Activated CD8-positive, alpha-beta memory T cell treated with anti-CD3 and anti-CD28 coated beads, Interleukin-2, amount 50 U/mL, for 48 hours (primary cell): ENCODE measurements around the gene PPM1N.

ENCODE experiments used
- DNase-seq: peaks from one replicate; pipeline ENCODE4 v3.0.0-alpha.2; 2020

Gene PPM1N

DNA sequence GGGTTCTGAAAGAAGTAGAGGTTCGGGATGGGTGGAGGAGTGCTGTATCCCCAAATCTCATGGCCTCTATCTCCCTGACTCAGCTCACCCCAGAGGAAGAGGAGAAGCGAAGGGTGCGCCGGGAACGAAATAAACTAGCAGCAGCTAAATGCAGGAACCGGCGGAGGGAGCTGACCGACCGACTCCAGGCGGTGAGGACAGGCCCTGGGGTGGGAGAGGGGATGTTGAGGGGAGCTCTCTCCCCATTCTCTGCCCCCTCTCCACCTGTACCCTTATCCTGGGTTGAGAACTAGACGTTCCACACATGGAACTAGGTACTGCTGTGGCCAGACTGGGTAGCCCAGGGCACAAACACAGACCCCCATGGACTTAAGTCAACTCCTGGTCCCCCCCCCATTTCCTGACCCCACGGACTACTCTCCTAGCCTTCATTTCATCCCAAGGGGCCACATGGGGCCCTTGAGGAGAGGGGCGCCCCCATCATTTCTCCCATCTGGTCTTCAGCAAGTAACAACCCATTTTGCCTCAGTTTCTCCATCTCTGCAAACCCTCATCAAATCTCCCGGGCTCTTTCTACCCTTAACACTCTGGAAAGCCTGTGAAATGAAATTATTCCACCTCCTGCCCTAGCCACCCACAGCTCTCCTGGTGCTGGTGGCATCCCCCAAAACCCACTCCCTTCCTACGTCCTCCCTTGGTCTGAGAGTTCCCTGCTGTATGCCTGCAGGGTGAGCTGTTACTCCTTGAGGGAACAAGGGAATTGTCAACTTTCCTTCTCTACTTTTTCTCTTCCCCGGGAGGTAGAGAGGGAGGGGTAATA is 26.9 kb upstream of the PPM1N start:
- no peak for DNase-seq

DNA sequence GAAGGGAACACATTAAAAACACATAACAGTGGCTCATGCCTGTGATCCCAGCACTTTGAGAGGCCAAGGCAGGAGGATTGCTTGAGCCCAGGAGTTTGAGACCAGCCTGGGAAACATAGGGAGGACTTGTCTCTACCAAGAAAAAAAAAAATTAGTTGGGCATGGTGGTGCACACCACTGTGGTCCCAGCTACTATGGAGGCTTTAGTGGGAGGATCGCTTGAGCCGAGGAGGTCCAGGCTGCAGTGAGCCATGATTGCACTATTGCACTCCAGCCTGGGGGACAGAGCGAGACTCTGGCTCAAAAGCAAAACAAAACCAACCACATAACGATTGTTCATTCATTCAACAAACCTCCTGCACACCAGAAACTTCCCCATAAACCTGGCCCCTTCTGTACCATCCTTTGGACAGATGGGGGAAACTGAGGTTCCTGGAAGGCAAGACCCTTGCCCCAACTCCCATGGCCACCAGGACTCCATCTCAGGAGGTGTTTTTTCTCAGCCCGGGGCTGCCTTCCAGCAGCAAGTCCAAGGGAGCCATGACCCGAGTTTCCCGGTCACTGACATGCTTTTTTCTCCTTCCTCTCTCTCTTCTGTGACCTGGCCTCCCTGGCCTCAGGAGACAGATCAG is 26.2 kb upstream of the PPM1N start:
- no peak for DNase-seq

DNA sequence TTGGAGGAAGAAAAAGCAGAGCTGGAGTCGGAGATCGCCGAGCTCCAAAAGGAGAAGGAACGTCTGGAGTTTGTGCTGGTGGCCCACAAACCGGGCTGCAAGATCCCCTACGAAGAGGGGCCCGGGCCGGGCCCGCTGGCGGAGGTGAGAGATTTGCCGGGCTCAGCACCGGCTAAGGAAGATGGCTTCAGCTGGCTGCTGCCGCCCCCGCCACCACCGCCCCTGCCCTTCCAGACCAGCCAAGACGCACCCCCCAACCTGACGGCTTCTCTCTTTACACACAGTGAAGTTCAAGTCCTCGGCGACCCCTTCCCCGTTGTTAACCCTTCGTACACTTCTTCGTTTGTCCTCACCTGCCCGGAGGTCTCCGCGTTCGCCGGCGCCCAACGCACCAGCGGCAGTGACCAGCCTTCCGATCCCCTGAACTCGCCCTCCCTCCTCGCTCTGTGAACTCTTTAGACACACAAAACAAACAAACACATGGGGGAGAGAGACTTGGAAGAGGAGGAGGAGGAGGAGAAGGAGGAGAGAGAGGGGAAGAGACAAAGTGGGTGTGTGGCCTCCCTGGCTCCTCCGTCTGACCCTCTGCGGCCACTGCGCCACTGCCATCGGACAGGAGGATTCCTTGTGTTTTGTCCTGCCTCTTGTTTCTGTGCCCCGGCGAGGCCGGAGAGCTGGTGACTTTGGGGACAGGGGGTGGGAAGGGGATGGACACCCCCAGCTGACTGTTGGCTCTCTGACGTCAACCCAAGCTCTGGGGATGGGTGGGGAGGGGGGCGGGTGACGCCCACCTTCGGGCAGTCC is 25.5 kb upstream of the PPM1N start:
- DNase-seq, result no peak

DNA sequence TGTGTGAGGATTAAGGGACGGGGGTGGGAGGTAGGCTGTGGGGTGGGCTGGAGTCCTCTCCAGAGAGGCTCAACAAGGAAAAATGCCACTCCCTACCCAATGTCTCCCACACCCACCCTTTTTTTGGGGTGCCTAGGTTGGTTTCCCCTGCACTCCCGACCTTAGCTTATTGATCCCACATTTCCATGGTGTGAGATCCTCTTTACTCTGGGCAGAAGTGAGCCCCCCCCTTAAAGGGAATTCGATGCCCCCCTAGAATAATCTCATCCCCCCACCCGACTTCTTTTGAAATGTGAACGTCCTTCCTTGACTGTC is 24.9 kb upstream of the PPM1N start:
- no peak for DNase-seq

DNA sequence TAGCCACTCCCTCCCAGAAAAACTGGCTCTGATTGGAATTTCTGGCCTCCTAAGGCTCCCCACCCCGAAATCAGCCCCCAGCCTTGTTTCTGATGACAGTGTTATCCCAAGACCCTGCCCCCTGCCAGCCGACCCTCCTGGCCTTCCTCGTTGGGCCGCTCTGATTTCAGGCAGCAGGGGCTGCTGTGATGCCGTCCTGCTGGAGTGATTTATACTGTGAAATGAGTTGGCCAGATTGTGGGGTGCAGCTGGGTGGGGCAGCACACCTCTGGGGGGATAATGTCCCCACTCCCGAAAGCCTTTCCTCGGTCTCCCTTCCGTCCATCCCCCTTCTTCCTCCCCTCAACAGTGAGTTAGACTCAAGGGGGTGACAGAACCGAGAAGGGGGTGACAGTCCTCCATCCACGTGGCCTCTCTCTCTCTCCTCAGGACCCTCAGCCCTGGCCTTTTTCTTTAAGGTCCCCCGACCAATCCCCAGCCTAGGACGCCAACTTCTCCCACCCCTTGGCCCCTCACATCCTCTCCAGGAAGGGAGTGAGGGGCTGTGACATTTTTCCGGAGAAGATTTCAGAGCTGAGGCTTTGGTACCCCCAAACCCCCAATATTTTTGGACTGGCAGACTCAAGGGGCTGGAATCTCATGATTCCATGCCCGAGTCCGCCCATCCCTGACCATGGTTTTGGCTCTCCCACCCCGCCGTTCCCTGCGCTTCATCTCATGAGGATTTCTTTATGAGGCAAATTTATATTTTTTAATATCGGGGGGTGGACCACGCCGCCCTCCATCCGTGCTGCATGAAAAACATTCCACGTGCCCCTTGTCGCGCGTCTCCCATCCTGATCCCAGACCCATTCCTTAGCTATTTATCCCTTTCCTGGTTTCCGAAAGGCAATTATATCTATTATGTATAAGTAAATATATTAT is 24.3 kb upstream of the PPM1N start:
- DNase-seq, result no peak

DNA sequence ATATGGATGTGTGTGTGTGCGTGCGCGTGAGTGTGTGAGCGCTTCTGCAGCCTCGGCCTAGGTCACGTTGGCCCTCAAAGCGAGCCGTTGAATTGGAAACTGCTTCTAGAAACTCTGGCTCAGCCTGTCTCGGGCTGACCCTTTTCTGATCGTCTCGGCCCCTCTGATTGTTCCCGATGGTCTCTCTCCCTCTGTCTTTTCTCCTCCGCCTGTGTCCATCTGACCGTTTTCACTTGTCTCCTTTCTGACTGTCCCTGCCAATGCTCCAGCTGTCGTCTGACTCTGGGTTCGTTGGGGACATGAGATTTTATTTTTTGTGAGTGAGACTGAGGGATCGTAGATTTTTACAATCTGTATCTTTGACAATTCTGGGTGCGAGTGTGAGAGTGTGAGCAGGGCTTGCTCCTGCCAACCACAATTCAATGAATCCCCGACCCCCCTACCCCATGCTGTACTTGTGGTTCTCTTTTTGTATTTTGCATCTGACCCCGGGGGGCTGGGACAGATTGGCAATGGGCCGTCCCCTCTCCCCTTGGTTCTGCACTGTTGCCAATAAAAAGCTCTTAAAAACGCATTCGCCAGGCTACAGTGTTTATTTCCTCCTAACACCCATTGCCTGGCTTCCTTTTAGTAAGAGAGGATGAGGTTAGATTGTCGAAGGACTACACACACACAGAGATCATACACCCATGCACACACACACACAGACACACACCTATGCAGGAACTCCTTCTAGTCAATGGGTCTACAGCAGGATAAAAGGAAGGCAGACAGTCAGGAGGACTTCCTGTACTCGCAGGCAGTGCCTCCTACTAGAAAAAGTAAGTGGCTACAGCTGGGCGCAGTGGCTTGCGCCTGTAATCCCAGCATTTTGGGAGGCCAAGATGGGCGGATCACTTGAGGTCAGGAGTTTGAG is 23.4 kb upstream of the PPM1N start:
- no peak for DNase-seq

DNA sequence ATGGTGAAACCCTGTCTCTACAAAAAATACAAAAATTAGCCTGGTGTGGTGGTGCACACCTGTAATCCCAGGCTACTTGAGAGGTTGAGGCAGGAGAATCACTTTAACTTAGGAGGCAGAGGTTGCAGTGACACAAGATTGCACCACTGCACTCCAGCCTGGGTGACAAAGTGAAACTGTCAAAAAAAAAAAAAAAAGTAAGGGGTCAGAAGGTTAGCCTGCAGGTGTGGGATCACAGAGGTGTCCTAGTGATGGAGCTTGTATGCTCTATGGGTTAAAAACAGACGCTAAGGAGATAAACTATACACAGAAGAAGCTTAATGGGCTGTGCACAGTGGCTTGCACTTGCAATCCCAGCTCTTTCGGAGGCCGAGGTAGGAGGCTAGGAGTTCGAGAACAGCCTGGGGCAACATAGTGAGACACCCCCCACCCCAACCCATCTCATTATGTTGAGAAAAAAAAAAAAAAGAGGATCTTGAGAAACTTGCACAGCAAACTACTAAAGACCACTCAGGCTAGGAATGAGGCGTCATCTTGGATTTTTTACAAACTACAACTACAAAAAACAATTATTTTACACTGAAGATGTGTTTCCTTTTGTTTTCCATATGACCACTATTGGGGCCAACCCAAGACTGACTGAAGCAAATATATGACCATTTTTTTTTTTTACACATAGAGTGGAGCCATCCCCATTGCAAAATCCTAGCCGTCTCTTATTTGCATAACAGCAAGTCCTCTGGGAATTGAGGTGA is 22.5 kb upstream of the PPM1N start:
- DNase-seq, result no peak

DNA sequence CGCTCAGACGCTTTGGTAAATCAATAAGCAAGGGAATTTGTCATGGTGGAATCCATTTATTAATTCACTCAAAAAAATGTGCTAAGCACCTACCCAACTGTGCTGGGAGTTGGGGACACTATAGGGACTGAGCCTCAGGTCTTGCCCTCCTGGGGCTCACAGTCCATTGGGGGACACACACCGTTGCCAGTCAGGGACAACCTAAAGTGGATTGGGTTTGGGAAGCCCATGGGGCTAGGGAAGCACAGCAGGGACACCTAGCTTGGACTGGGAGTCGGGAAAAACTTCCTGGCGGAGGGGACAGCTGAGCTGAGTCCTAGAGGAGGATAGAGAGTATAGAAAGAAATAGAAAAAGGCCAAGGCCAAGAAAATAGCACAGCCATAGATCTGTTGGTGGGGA is 21.9 kb upstream of the PPM1N start:
- no peak for DNase-seq

DNA sequence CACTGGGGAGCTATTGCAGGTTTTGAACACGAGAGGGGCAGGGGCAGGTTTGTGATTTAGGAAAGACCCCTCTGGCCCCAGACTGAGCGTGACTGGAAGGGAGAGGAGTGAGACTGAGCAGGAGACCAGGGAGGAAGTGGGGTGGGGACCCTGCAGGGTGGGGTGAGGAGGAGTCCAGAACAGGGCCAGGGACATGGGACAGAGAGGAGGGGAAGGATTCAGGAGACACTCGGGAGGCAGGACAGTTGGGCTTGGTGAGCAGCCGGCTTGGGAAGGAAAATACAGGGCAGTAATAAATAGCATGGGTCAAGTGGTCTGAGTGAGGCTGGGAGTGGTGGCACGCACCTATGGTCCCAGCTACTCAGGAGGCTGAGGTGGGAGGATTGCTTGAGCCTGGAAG is 21.1 kb upstream of the PPM1N start:
- no peak for DNase-seq

DNA sequence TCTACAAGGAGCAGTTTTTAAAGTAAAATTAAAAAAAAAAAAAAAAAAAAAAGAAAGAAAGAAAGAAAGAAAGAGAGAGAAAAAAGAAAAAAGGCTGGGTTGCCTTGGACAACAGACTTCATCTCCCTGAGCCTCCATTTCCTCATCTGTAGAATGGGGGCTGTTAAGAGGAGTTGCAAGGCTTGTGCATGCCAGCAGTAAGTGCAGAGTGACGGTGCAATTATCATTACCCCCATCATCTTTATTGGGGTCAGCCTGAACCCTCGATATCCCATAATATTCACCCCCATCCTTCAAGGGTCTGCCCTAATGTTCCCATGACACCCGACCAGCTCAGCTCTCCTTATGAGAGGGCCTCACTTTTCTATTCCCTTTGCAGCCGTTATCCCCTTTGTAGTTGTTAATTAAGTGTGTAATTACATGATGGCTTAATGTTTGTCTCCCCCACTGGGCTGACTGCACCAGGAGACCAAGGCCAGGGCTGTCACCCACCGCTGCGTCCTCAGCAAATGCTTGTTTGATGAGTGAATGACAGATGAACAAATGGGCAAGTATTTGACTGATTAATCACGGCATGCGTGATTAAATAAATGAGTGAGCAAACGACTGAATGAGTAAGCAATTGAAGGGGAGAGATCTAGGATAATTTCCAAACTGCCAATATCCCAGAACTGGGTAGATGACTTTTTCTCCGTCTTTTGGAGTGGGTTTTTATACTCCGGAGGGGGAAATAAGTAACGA is 20.4 kb upstream of the PPM1N start:
- no peak for DNase-seq

DNA sequence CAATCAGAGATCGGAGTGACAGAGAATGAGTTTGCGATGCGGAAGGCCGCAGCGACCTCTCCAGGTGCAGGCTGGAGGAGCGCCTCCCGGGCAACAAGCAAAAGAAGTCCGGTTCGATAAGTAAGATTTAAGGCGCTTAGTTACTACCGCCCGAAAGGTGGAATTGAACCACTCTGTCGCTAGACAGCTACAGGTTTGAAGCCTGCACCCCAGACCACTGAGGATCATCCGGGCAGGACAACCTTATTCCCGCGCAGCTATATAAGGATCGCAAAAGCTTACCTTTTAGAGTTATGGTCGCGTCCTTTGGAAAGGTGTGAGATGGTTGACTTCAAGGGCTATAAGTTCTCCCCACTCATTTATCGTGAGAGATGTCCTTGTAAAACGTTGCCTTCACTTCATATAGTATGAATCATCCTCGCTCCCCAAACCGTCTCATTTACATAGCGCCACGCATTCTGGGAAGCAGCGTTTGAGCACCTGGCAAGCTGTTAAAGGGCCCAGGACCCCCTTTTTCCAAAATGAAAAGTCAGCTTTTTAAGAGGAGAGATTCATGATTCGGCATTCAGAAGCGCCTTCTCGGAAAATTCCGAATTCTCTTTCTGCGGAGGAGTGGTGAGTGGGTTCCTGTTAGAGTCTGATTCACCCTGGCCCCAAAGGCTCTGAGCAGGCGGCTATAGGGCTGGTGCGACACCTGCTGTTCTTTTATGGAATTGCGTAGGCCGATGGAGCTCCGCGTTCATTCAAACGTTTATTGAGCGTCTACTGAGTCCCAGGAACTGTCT is 19.6 kb upstream of the PPM1N start:
- DNase-seq, result peak; percentile 95

DNA sequence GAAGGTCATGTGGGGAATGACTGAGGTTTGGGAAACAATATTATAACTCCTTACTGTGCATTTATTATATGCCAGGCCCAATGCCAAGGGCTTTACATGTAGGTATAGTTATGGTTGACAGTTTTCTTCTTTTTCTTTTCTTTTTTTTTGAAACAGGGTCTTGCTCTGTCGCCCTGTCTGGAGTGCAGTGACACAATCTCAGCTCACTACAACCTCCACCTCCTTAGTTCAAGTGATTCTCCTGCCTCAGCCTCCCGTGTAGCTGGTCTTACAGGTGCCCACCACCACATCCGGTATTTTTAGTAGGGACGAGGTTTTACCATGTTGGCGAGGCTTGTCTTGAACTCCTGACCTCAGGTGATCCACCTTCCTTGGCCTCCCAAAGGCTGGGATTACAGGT is 15.2 kb upstream of the PPM1N start:
- no peak for DNase-seq

DNA sequence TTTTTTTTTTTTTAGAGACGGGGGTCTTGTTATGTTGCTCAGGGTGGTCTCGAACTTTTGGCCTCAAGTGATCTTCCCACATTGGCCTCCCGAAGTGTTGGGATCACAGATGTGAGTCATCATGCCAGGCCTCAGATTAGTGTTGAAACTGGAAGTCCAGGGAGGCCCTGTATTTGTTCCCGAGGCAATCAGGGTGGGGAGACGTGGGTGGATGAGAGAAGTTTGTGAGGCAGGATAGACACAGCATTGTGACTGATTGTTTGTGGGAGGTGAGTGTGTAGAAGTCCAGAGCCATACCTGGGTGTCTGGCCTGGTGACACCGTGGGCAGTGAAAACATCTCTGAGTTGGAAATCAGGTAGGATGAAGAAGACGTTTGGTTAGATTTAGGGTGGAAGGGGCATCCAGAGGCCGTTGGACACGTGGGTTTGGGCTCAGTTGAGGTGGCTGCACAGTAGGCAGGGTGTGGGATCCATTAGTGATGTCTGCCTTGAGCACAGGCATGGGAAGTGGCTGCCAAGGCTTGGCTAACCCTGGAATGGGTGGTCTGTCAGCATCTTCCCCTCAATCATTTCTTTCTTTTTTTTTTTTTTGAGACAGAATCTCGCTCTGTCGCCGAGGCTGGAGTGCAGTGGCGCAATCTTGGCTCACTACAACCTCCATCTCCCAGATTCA is 13.8 kb upstream of the PPM1N start:
- no peak for DNase-seq

DNA sequence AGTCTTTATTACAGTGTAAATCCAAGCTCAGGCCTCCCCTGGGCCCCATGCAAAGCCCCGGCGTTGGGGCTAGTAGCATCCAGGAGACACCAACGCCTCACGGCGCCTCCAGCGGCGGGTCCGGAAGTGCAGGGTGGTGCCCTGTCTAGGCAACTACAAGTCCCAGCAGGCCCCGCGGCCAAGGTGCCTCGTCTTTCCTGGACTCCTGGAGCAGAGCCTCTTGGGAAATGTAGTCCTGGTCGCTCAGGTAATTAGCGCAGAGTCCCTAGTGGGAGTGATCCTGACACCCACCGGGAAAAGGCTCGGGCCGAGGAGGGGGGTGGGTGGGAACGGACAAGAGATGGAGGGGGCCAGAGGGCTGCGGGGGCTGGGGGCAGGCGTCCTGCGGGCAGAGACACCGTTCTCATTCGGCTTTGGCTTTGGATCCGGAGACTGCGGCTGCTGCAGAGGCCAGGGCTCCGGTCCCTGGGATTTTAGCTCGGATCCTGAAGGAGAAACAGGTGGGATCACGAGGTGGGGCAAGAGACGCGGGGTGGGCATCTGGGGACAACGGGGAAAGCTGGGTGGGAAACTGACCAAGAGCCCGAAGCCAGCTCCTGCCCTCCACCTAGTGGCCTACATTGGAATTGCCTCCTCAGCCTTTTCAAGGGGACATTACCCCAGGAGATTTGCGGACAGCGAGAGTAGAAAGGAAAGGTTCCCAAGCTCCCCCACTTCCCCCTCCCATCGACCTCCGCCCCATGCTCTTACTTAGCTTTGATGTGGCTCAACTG is 12.8 kb upstream of the PPM1N start:
- peak; percentile 99 for DNase-seq

DNA sequence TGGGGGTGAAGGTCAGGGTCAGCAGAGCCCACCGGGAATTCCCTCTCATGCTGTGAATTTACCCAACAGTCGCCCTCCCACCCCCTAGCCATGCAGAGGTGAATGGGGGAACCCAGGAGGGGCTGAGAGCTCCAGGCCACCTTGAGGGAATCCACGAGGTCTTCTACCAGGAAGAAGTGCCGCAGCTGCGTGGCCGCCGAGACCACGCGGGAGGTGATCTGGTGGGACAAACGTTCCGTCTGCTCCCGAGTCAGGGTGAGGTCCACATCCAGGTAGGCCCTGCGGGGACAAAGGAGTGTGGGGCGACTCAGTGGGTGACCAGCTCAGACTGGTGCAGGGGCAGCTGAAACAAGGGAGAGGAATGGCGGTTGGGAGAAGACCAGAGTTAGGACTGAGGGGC is 9.5 kb upstream of the PPM1N start:
- no peak for DNase-seq

DNA sequence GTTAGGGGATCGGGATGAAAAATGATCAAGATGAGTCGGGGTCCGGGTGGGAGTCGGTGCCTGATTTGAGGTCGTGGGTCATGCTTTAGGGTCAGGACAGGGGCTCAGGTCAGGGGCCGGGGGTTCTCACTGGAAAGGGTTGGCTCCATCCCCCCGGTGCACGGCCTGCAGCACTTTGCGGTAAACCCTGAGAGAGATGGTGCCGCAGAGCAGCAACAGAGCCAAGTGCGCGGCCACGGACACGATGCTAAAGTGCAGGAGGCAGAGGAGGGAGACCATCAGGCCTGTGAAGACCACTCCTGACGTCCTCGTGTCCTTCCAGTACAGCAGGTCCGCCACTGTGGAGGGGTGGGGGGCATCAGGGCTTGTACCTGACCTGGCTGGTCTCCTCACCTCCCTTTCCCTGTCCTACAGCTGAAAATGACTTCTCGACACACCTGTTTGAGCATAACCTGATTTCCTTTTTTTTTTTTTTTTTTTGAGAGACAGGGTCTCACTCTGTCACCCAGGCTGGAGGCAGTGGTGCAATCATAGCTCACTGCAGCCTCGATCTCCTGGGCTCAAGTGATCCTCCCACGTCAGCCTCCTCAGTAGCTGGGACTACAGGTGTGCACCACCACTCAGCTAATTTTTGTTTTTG is 8.9 kb upstream of the PPM1N start:
- DNase-seq, result no peak

DNA sequence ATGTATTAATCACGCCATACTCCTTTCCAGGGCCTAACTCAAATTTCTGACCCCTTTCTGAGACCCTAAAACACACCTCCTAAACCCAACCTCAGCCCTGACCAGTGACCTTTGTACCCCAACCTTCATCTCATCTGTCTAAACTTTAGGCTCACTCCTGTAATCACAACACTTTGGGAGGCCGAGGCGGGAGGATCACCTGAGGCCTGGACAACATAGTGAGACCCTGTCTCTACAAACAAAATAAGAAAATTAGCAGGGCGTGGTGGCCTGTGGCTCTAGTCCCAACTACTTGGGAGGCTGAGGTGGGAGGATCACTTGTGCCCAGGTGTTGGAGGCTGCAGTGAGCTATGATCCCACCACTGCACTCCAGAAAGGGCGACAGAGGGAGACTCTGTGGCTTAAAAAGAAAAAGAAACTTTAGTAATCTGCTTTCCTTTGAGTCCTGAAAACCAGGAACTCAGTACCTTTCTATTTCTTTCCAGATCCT is 6.1 kb upstream of the PPM1N start:
- no peak for DNase-seq
